A673 (cell line): ENCODE data around the gene ITCH. TPM values are rescaled to one million over a fixed set of nuclear protein-coding genes. Genes with fewer than 3 reads are reported as not detected.

Experiments
- BruUV-seq: library from RNA; stranded (reverse); fragments of 400-500 nt; replicated peaks from 2 replicates; lab custom pipeline; 2021; lab: Mats Ljungman, UMichigan
- CTCF ChIA-PET: fragments of 300-600 bp; sonication (Branson Sonifier 250); formaldehyde crosslinking; loops from one replicate; lab custom pipeline; 2022; ENCODE audit warnings: antibody characterized with exemption; lab: Charles Lee
- POLR2A ChIA-PET: fragments of 300-600 bp; sonication (Branson Sonifier 250); formaldehyde crosslinking; loops from one replicate; lab custom pipeline; 2022; ENCODE audit warnings: antibody characterized with exemption; ENCODE audit not compliant: low non-redundant PET; lab: Charles Lee
- DNase-seq: peaks from one replicate; pipeline ENCODE4 v3.0.0-alpha.2; 2015; ENCODE audit warnings: low spot score
- H3K27ac ChIP-seq: fragments of 200-600 bp; sonication (generic); 2 replicates; pipeline ENCODE4 v1.5.1; 2016; ENCODE audit warnings: mixed run types, low read depth, mild to moderate bottlenecking, mixed read lengths, antibody characterized with exemption, low read length; ENCODE audit not compliant: poor library complexity, severe bottlenecking
- H3K27me3 ChIP-seq: fragments of 200-600 bp; sonication (generic); replicated peaks from 2 replicates; pipeline ENCODE4 v1.6.1; 2017; ENCODE audit warnings: mixed run types, low read depth, mild to moderate bottlenecking, mixed read lengths, antibody characterized with exemption, low read length; ENCODE audit not compliant: insufficient read depth, poor library complexity
- H3K36me3 ChIP-seq: fragments of 200-600 bp; sonication (generic); 2 replicates; pipeline ENCODE4 v1.6.1; 2016; ENCODE audit warnings: mixed run types, mild to moderate bottlenecking, mixed read lengths, antibody characterized with exemption, low read length; ENCODE audit not compliant: insufficient read depth, poor library complexity, severe bottlenecking
- H3K4me1 ChIP-seq: fragments of 200-600 bp; sonication (generic); 2 replicates; pipeline ENCODE4 v1.6.1; 2017; ENCODE audit warnings: mixed run types, mild to moderate bottlenecking, mixed read lengths, antibody characterized with exemption, low read length; ENCODE audit not compliant: insufficient read depth, poor library complexity, severe bottlenecking
- H3K4me3 ChIP-seq: fragments of 200-600 bp; sonication (generic); 2 replicates; pipeline ENCODE4 v1.5.1; 2016; ENCODE audit warnings: low read depth, mixed run types, mild to moderate bottlenecking, mixed read lengths, low read length; ENCODE audit not compliant: poor library complexity, severe bottlenecking
- H3K9me3 ChIP-seq: fragments of 200-600 bp; sonication (generic); 2 replicates; pipeline ENCODE4 v1.6.1; 2016; ENCODE audit warnings: mixed run types, low read depth, mild to moderate bottlenecking, mixed read lengths, antibody characterized with exemption, low read length; ENCODE audit not compliant: poor library complexity, severe bottlenecking
- CTCF ChIP-seq: fragments of 300-800, 200-600 bp; sonication (generic); conservative IDR thresholded peaks from 2 replicates; pipeline ENCODE4 v1.5.1; 2017; ENCODE audit warnings: low read depth, mild to moderate bottlenecking, antibody characterized with exemption, low read length, moderate library complexity, mixed read lengths
- EZH2 ChIP-seq: fragments of 200-600 bp; sonication (generic); IDR thresholded peaks from 2 replicates; pipeline ENCODE4 v1.6.1; 2017; ENCODE audit warnings: borderline replicate concordance, low read depth, mild to moderate bottlenecking, mixed read lengths, antibody characterized with exemption, low read length; ENCODE audit not compliant: poor library complexity, severe bottlenecking
- intact Hi-C: fragments of 100-400 bp; cut with micrococcal nuclease; formaldehyde crosslinking; loops from one replicate; pipeline ENCODE4 v1.10.0; 2022; ENCODE audit not compliant: unreplicated experiment
- total RNA-seq: library from RNA; stranded (reverse); gene quantifications from 2 replicates; pipeline ENCODE4 v1.2.3, GENCODE V29; 2021

The ITCH gene
- total RNA-seq, 1 experiment from 2014 or later = 56.2 TPM

- Histone ChIP-seq H3K4me1 (no peaks in the 10 kb centered on the region), H3K9me3 (no peaks in the 10 kb centered on the region), H3K27me3 (no peaks in the 10 kb centered on the region), H3K4me3 (no peak overlapping the region), H3K36me3 (peaks cover 3% of the 10 kb centered on the region), H3K27ac (peak overlapping the region; percentile 18)
- intact Hi-C loops = loop anchor here (5.0 kb wide), 1 partner anchor 160 kb away; no protein-coding TSS in a partner anchor
- no TSS peak for BruUV-seq
- no peak for TF ChIP-seq EZH2
- TF ChIP-seq CTCF = no peak
- DNase-seq = peak; percentile 41
- ChIA-PET CTCF (interaction anchor here (1.1 kb wide), 1 partner anchor 160 kb away, joined by 8 read pairs; no protein-coding TSS in a partner anchor), POLR2A (no interaction called here)
Observed at GRCh38 chr20:34472246-34472925, 109.3 kb downstream of the ITCH start.

- DNase-seq = peak; percentile 64
- Histone ChIP-seq H3K9me3 (no peaks in the 10 kb centered on the region), H3K27ac (no peak overlapping the region), H3K4me3 (no peak overlapping the region), H3K27me3 (no peaks in the 10 kb centered on the region), H3K36me3 (peaks cover 13% of the 10 kb centered on the region), H3K4me1 (no peaks in the 10 kb centered on the region)
- TF ChIP-seq EZH2 (no peak), CTCF (peak; percentile 55)
- BruUV-seq = no TSS peak
- intact Hi-C loops = loop anchor here (5.0 kb wide), 1 partner anchor 161 kb away; no protein-coding TSS in a partner anchor
- ChIA-PET CTCF (interaction anchor here (0.9 to 1.1 kb wide), 3 partner anchors 161 to 283 kb away, joined by 3 to 8 read pairs (median 5); no protein-coding TSS in a partner anchor), POLR2A (no interaction called here)
Observed at GRCh38 chr20:34473262-34473883, 110.3 kb downstream of the ITCH start.

GRCh38 chr20:34475979-34476736 is 113.1 kb downstream of the ITCH start:
- ChIA-PET CTCF (no interaction called here), POLR2A (no interaction called here)
- Histone ChIP-seq H3K27me3 (no peaks in the 10 kb centered on the region), H3K4me3 (no peak overlapping the region), H3K9me3 (no peaks in the 10 kb centered on the region), H3K4me1 (no peaks in the 10 kb centered on the region), H3K36me3 (peaks cover 37% of the 10 kb centered on the region), H3K27ac (no peak overlapping the region)
- BruUV-seq = no TSS peak
- DNase-seq = no peak
- TF ChIP-seq EZH2 (no peak), CTCF (peak; percentile 40; the same call in 1 of the 2 replicates)
- intact Hi-C loops = no loop called here
